SH-SY5Y (cell line): ENCODE results near the gene PWWP2B.

Experiments used
- GATA2 ChIP-seq: IDR thresholded peaks from 2 replicates; pipeline ENCODE4 v1.6.1; 2011; ENCODE audit warnings: mild to moderate bottlenecking, low read depth, low read length
- GATA3 ChIP-seq: IDR thresholded peaks from 2 replicates; pipeline ENCODE4 v1.6.1; 2011; ENCODE audit warnings: low read depth, mild to moderate bottlenecking, low read length, moderate library complexity

Gene PWWP2B

GRCh38 chr10:132440791-132441565, 44.0 kb downstream of the PWWP2B start:
- no peak for TF ChIP-seq GATA2
- no peak for TF ChIP-seq GATA3

- TF ChIP-seq GATA3: no peak
- TF ChIP-seq GATA2: no peak
Observed at GRCh38 chr10:132441818-132442524, 45.0 kb downstream of the PWWP2B start.

- no peak for TF ChIP-seq GATA2
- TF ChIP-seq GATA3: no peak
Observed at GRCh38 chr10:132442636-132443035, 45.6 kb downstream of the PWWP2B start.

- TF ChIP-seq GATA3 (no peak), GATA2 (no peak)
Observed at GRCh38 chr10:132443605-132443982, 46.6 kb downstream of the PWWP2B start.

GRCh38 chr10:132443983-132444876, 47.2 kb downstream of the PWWP2B start:
- TF ChIP-seq GATA2 (no peak), GATA3 (no peak)

- TF ChIP-seq GATA3 (no peak), GATA2 (no peak)
Observed at GRCh38 chr10:132444877-132445351, 47.9 kb downstream of the PWWP2B start.

GRCh38 chr10:132445516-132446194, 48.7 kb downstream of the PWWP2B start:
- no peak for TF ChIP-seq GATA3
- TF ChIP-seq GATA2: no peak

GRCh38 chr10:132446195-132446581, 49.2 kb downstream of the PWWP2B start:
- TF ChIP-seq GATA2 (no peak), GATA3 (no peak)

- TF ChIP-seq GATA3: no peak
- TF ChIP-seq GATA2: no peak
Observed at GRCh38 chr10:132446661-132447445, 49.9 kb downstream of the PWWP2B start.

GRCh38 chr10:132447446-132448247, 50.6 kb downstream of the PWWP2B start:
- TF ChIP-seq GATA2 (no peak), GATA3 (no peak)

GRCh38 chr10:132448248-132448731, 51.3 kb downstream of the PWWP2B start:
- TF ChIP-seq GATA3 (no peak), GATA2 (no peak)
